ENCODE data around the gene C9orf50. TPM values are rescaled to one million over a fixed set of nuclear protein-coding genes. Genes with fewer than 3 reads are reported as not detected.

The C9orf50 gene
- total RNA-seq, 2 experiments from 2014 or later: not detected

GRCh38 chr9:129615407-129616285 lies 5.3 kb downstream of the C9orf50 start:
- no peak for TF ChIP-seq CTCF (IDR thresholded peaks at IDR 0.05)
- Mint-ChIP-seq H3K9me3 (peaks cover 2% of the 10 kb centered on the region), H3K4me1 (ENCODE audit: low read depth) (peaks cover 11% of the 10 kb centered on the region), H3K36me3 (ENCODE audit: low read depth) (no peaks in the 10 kb centered on the region), H3K27me3 (peaks cover 10% of the 10 kb centered on the region), H3K4me3 (no peak overlapping the region), H3K27ac (no peak overlapping the region)
- POLR2A ChIA-PET: interaction anchor here (1.3 kb wide), 1 partner anchor 9 kb away, joined by 3 read pairs; no protein-coding TSS in a partner anchor
- ATAC-seq (no peak), DNase-seq (no peak)
- CTCF ChIA-PET: interaction anchor here (0.9 to 4.5 kb wide), 4 partner anchors 9 to 484 kb away, joined by 3 to 27 read pairs (median 4); no protein-coding TSS in a partner anchor
- intact Hi-C loops (cut with micrococcal nuclease): loop anchor here (10.0 kb wide), 1 partner anchor 441 kb away; the partner anchor contains the start of gene IER5L

GRCh38 chr9:129614932-129615331 lies 6.0 kb downstream of the C9orf50 start:
- DNase-seq (no peak), ATAC-seq (no peak)
- Mint-ChIP-seq H3K27ac (no peak overlapping the region), H3K27me3 (peaks cover 10% of the 10 kb centered on the region), H3K9me3 (peaks cover 2% of the 10 kb centered on the region), H3K36me3 (ENCODE audit: low read depth) (no peaks in the 10 kb centered on the region), H3K4me1 (ENCODE audit: low read depth) (peaks cover 11% of the 10 kb centered on the region), H3K4me3 (no peak overlapping the region)
- CTCF ChIA-PET: interaction anchor here (1.4 to 4.5 kb wide), 3 partner anchors 9 to 478 kb away, joined by 3 to 27 read pairs (median 4); no protein-coding TSS in a partner anchor
- POLR2A ChIA-PET: interaction anchor here (0.8 kb wide), 1 partner anchor 475 kb away, joined by 3 read pairs; no protein-coding TSS in a partner anchor
- no peak for TF ChIP-seq CTCF (IDR thresholded peaks at IDR 0.05)
- intact Hi-C loops (cut with micrococcal nuclease): loop anchor here (5.0 to 10.0 kb wide), 2 partner anchors 440 to 478 kb away; partner anchors contain the start of gene IER5L

GRCh38 chr9:129613520-129614175 lies 7.3 kb downstream of the C9orf50 start:
- DNase-seq (no peak), ATAC-seq (no peak)
- no peak for TF ChIP-seq CTCF (IDR thresholded peaks at IDR 0.05)
- H3K27ac Mint-ChIP-seq: no peak overlapping the region
- CTCF ChIA-PET: interaction anchor here (0.7 to 4.5 kb wide), 5 partner anchors 11 to 477 kb away, joined by 3 to 27 read pairs (median 3); no protein-coding TSS in a partner anchor
- intact Hi-C loops (cut with micrococcal nuclease): loop anchor here (5.0 to 10.0 kb wide), 2 partner anchors 439 to 476 kb away; partner anchors contain the start of gene IER5L
- H3K27me3 Mint-ChIP-seq: peaks cover 2% of the 10 kb centered on the region
- no peaks in the 10 kb centered on the region for H3K36me3 Mint-ChIP-seq (ENCODE audit: low read depth)
- H3K4me1 Mint-ChIP-seq (ENCODE audit: low read depth): peaks cover 19% of the 10 kb centered on the region
- no peak overlapping the region for H3K4me3 Mint-ChIP-seq
- POLR2A ChIA-PET: interaction anchor here (0.7 to 2.0 kb wide), 2 partner anchors 11 to 308 kb away, joined by 3 to 6 read pairs; no protein-coding TSS in a partner anchor
- peaks cover 2% of the 10 kb centered on the region for H3K9me3 Mint-ChIP-seq

- Mint-ChIP-seq H3K27ac (no peak overlapping the region), H3K4me3 (no peak overlapping the region), H3K36me3 (ENCODE audit: low read depth) (no peaks in the 10 kb centered on the region), H3K27me3 (no peaks in the 10 kb centered on the region), H3K9me3 (no peaks in the 10 kb centered on the region), H3K4me1 (ENCODE audit: low read depth) (peaks cover 22% of the 10 kb centered on the region)
- POLR2A ChIA-PET: interaction anchor here (2.0 kb wide), 1 partner anchor 11 kb away, joined by 6 read pairs; no protein-coding TSS in a partner anchor
- TF ChIP-seq CTCF (IDR thresholded peaks at IDR 0.05): no peak
- CTCF ChIA-PET: interaction anchor here (1.0 to 4.5 kb wide), 3 partner anchors 8 to 474 kb away, joined by 4 to 27 read pairs (median 13); partner anchors contain the start of gene C9orf50
- DNase-seq: no peak
- ATAC-seq: no peak
- intact Hi-C loops (cut with micrococcal nuclease): loop anchor here (5.0 to 10.0 kb wide), 2 partner anchors 438 to 476 kb away; partner anchors contain the start of gene IER5L
Measured at GRCh38 chr9:129612815-129613519, 7.9 kb downstream of the C9orf50 start.
